GM18867 (cell line): ENCODE data around the gene ST3GAL3.

Experiments used
- ATAC-seq: cut with Tn5 transposase; IDR thresholded peaks from one replicate; pipeline ENCODE4 v1.9.1; 2021; ENCODE audit warnings: mild to moderate bottlenecking, moderate library complexity; ENCODE audit not compliant: unreplicated experiment

ST3GAL3 gene

GRCh38 chr1:43935711-43936427, 228.5 kb downstream of the ST3GAL3 start:
- no peak for ATAC-seq

GRCh38 chr1:43936431-43937151, 229.3 kb downstream of the ST3GAL3 start:
- ATAC-seq, result no peak

DNA sequence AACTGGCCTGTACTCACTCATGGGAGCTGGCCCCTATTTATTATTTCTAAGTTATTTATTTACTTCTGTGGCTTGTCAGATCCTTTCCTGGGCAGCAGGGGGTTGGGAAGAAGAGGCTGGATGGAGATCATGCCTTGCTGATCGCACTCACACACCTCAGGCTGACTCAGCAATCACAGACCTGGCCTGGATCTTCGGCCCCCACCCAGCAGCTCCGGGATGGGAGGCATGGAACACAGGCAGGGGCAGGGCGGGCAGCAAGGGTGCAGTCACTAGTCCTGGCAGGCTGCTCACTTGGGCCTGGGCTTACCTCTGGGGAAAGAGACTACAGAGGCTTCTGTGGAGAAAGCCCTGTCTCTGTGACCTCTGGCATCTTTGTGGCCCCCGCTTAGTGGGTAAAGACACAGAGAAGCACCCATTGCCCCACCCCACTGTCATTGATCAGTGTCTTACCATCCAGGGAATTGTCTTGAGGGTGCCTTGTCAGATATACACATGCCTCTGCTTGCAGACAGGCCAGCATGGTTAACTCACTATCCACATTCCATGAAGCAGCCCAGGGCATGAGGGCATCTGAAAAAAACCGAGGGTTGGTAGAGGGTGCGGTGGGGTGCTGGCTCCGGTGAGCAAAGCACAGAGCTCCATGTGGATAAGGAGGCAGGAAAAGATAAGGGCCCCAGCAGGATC, 230.0 kb downstream of the ST3GAL3 start:
- ATAC-seq, result no peak

DNA sequence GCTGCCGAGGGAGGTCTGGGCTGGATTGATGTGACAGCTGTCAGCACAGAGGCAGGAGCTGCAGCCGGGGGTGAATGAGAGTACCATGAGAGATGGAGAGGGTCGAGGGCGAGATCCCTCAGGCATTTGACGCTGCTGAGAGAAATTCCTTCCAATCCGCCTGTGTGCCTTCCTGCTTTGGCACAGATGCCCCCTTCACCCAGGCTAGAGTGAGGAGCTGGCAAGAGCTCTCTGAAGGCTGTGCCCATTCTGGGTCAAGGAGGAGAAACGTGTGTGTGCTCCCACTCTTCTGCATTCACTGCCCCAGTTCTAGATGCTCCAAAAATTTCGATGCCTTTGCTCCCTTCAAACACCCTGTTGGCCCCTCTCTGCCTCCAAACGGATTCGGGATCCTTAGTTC, 231.0 kb downstream of the ST3GAL3 start:
- no peak for ATAC-seq

- ATAC-seq, result no peak
Observed at GRCh38 chr1:43938892-43939587, 231.7 kb downstream of the ST3GAL3 start.

DNA sequence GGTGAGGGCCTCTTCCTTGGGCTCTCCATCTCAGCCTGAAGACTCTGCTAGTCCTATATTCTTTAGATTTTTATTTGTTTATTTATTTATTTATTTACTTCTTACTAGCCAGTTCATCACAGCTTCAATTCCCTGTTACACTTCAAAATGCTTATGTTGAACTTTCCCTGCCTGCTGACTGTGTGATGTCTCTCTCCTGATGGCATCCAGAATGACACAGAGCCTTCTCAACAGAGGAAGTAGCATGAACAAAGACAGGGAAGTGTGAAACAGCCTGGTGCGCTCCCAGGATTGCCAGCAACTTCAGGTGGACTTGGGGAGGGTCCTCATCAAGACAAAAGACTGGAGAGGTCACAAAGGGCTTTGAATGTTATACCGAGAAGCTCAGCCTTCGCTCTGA, 235.1 kb downstream of the ST3GAL3 start:
- ATAC-seq, result no peak

GRCh38 chr1:43944860-43945259, 237.5 kb downstream of the ST3GAL3 start:
- ATAC-seq, result no peak

DNA sequence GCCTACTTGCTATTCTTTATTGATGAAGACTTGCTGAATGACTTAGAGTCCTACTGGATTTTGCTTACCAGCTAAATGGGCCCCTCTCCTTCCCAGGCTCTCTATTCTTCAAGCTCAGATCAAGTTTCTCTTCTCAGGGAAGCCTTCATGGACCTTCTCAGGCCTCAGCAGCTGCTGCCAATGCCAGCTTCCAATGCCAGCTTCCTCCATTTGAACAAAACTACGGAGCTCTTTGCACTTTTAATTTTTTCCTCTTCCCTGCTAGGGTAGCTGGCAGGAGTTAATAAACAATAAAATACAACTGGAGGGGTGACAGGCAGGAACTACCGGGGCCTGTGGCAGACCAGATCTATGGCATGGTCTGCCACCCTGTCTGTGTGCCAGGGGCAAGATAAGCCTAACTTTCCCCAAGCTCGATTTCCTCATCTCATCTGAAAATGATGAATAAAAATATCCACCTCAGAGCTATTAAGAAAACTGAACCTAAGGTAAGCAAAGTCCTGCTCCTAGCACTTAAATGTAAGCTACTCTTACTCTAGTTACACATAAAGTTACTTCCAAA, 238.4 kb downstream of the ST3GAL3 start:
- no peak for ATAC-seq

DNA sequence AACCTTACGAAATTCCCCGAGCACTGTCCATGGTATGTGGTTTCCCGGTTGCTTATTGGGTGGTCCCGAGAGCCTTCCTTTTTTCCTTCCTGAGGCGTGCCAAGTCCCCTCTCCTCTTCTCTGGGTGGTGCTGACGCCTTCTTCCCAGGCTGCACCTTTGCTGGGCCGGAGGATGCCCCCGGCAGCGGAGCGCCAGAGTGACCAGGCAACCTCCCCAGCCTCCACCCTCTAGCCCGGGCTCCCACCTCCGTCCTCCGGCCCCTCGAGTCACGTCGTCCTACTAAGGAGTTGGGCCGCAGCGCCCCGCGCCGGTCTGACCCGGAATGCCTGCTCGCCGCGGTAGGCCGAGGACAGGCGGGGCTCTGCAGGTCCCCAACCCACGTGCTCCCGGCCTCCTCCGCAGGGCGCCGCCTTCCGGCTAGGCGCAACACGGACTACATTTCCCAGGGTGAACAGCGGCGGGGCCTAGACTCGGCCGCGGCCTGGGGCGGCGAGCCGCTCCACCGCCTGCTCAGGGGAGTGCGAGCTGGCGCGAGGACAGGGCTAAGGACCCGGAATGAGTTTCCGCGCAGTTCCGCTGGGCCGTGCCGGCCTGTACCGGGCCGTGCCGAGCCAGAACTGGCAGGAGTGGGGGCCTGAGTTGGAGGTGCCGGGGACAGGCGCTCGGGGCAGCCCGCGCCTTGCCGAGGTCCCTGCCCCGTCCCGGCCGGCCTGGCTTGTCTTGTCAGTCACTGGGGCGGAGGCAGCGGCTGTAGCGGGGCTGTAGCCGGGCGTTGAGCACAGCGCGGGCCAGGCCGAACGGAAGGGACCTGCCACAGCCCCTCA, 239.1 kb downstream of the ST3GAL3 start, which contains the start of gene IPO13:
IPO13 (plus strand) TSS at position 715 of the 825 bp plus-strand sequence. CDS start 651 bp downstream, outside the sequence.
- ATAC-seq, result peak; percentile 91

DNA sequence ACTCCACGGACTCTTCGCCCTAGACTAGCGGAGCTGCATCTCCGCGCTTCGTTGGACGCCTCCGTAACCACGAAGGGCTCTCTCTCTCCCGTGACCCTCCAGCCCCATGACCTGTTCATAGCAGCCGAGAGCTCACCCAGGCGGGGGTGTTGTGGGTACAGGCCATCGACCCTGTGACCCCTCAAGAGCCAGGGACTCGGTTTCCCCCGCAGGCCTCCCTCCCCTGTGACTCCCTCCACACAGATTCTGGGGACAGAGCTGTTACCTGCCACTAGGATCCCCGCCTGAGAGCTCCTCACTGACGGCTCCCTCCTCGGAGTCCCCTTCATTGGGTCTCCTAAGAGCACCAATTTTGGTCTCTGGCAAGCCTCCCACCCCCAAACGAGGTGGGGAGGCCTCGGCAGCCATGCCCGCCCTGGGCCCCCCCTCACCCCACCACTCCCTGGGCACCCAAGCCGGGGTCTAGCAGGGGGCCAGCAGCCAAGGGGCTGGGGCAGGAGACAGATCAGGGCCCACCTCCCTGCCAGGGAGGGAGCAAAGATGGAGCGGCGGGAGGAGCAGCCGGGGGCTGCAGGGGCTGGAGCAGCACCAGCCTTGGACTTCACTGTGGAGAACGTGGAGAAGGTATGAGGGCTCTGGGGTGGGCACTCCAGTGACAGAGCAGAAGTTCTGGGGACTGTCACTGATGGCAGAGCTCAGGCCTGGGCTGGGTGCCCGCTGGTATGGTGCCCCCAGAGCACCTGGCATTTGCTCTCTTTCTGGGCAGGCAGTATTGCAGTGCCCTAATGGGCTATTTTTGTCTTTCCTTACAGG, 239.9 kb downstream of the ST3GAL3 start:
- ATAC-seq, result no peak

DNA sequence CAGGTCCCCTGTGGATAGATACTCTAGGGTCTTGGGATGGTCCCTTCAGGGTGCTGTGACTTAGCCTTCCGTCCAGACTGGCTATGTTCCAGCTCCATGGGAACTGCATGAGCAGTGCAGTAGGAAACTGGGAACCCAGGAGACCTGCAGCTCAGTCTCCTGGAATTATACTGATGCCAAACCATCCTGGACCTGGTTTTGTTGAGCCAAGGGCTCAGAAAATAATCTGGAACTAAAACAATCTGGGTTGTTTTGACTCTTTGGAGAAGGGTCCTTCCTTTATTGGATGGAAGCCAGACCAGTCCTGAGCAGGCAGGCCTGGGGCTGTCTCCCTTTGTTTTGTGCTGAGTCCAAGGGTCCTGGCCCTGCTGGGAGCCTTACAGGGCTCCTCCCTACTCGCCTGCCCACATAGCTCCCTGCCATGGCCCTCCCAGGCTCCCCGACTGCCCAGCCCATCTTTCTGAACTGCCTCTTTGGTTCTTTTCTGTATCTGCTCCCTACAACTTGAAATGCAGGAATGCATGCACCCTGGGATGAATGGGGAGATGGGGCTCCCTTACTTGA, 240.6 kb downstream of the ST3GAL3 start:
- ATAC-seq, result no peak

DNA sequence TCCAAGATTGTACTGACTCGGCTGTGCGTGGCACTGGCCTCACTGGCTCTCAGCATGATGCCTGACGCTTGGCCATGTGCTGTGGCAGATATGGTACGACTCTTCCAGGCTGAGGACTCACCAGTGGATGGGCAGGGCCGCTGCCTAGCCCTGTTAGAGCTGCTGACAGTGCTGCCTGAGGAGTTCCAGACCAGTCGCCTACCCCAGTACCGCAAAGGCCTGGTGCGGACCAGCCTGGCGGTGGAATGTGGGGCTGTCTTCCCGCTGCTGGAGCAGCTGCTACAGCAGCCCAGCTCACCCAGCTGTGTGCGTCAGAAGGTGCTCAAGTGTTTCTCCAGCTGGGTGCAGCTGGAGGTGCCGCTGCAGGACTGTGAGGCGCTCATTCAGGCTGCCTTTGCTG, 242.3 kb downstream of the ST3GAL3 start:
- ATAC-seq, result no peak

DNA sequence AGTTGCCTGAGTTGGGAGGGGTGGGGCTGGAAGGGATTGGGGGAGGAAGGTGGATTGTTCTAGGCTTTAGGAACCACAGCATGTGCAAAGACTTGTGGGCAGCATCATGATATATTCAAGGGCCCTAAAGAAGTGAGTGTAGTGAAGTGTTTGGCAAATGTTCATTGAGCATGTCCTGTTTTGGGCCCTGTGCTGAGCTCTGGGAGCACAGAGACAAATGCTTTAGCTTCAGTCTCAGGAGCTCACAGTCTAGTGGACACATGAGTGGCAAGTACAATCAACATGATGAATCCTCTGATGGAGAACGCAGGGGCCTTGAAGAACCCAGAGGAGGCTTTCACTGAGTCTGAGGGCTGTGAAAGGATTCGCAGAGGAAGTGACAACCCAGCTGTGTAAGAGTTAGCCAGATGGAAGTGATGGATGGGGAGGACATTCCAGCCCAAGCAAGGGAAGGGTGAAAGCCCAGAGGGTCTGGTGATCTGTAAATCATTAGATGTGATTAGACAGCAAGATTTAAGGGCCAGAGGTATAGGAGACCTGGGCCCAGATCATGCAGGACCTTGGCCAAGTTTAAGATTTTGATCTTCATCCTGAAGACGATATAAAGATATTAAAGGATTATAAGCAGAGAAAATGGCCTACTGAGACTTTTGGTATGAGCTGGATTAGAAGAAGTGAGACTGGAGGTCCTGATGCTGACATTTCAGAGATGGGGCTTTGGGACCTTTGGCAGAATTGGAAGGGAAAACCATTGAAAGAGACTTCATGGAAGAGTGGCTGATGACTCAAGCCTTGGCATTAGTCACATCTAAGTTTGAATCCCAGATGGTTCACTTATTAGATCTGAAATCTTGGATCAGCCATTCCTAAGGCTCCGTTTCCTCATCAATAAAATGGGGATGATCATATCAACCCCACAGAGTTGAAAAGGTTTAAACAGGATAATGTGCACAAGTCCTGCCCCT, 244.0 kb downstream of the ST3GAL3 start:
- no peak for ATAC-seq

- ATAC-seq, result no peak
Observed at GRCh38 chr1:43952731-43953346, 245.5 kb downstream of the ST3GAL3 start.

DNA sequence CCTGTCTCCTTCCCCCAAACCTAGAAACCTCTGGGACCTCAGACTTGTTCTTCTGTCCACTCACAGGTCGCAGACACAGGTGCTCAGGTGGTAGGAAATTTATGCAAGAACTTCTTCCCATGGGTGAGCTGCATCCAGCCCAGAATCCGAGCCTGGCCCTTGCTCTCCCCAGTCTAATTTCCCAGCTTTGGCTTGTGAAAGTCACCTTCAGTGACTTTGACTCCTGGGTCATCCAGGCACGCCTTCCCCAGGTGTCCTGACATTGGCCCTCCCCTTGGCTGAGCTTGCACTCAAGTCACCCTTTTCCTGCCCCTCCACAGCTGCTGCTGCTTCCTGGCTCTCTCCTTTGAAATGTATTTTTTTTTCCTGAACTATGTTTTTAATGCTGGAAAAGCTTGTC, 246.0 kb downstream of the ST3GAL3 start:
- no peak for ATAC-seq

DNA sequence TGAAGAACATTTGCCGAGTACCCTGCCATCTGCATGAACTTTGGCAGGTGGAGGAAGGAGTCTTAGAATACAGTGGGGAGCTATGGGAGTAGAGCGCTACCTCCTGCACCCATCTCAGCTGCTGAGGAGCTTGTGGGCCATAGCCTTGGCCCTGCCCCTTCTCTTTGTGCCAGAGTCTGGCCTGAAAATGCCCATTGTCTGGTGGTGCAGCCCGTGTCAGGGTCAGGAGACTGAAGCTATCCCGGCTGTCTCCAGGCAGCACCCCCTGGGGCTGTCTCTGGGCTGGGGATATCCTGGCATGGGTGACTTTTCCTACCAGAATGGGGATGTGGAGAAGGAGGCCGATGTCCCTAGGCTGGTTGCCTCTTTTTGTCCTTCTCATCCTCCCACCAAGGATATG, 246.7 kb downstream of the ST3GAL3 start:
- no peak for ATAC-seq

DNA sequence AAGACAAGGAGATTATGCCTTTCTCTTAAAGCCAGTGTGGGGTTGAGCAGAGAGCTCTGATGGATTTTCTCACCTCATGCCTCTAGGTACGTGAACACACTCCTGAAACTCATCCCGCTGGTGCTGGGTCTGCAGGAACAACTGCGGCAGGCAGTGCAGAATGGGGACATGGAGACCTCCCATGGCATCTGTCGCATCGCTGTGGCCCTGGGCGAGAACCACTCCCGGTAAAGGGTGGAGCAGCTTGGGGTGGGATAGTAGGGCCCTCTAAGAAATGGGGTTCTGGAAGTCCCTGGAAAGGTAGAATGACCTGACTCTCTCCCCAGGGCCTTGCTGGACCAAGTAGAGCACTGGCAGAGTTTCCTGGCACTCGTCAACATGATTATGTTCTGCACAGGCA, 248.9 kb downstream of the ST3GAL3 start:
- no peak for ATAC-seq
